Gastroesophageal sphincter (tissue), 4 donors: ENCODE results near the gene CDH5. TPM values are rescaled to one million over a fixed set of nuclear protein-coding genes. Genes with fewer than 3 reads are reported as not detected.
"Not testable (repeated sequence)": the region's sequence is repeated elsewhere in the genome, so short reads cannot be mapped to it uniquely, and the experiment has no call there.

Experiments
- ATAC-seq: fragments of 150-250 bp; one replicate; pipeline ENCODE4 v1.9.1; 2016; ENCODE audit warnings: mild to moderate bottlenecking, moderate library complexity
- H3K27ac ChIP-seq, 4 donors: fragments of 200-600 bp; sonication (generic) in 3 of 4; 1 replicate in 3 of 4; 2 replicates in 1 of 4; pipeline ENCODE4 v1.5.1; 2016 to 2019
- H3K27me3 ChIP-seq: fragments of 200-600 bp; sonication (generic); one replicate; pipeline ENCODE4 v1.5.1; 2019
- H3K36me3 ChIP-seq, 2 donors: fragments of 200-600 bp; sonication (generic); one replicate each; pipeline ENCODE4 v1.5.1; 2019; ENCODE audit warnings: control low read depth in 1 of 2
- H3K4me1 ChIP-seq, 3 donors: fragments of 200-600 bp; sonication (generic); 1 replicate in 2 of 3; 2 replicates in 1 of 3; pipeline ENCODE4 v1.5.1; 2016 to 2019; ENCODE audit warnings: control low read depth in 2 of 3
- H3K4me3 ChIP-seq, 2 donors: fragments of 200-600 bp; sonication (generic); one replicate each; pipeline ENCODE4 v1.5.1; 2019; ENCODE audit warnings: mild to moderate bottlenecking in 1 of 2, moderate library complexity in 1 of 2
- H3K9me3 ChIP-seq, 3 donors: fragments of 200-600 bp; sonication (generic); one replicate each; pipeline ENCODE4 v1.5.1; 2017 to 2019; ENCODE audit warnings: control low read depth in 2 of 3
- EP300 ChIP-seq: sonication (generic); formaldehyde crosslinking; IDR thresholded peaks from one replicate; pipeline ENCODE4 v1.6.1; 2017; ENCODE audit warnings: antibody characterized with exemption, mild to moderate bottlenecking
- POLR2A ChIP-seq, 2 donors: fragments of 450-650 bp; IDR thresholded peaks; one replicate each; pipeline ENCODE4 v1.6.1; 2017; ENCODE audit warnings: antibody characterized with exemption in 2 of 2, mild to moderate bottlenecking in 2 of 2, moderate library complexity in 1 of 2
- POLR2AphosphoS5 ChIP-seq: sonication (generic); formaldehyde crosslinking; IDR thresholded peaks from one replicate; pipeline ENCODE4 v1.6.1; 2017; ENCODE audit warnings: antibody characterized with exemption
- WGBS, 2 donors: methylation state at CpG; one replicate each; pipeline ENCODE4 v1.1.5; 2018; ENCODE audit warnings: low coverage in 1 of 2; 5-methylcytosine and 5-hydroxymethylcytosine counted together
- total RNA-seq, 4 donors: library from RNA; depleted of rRNA; stranded (reverse); fragments of >200 nt; gene quantifications; one replicate each; pipeline ENCODE4 v1.1.0, GENCODE V29; 2016
- TF ChIP-seq, protein P1 (sequence below), 4 experiments: fragments of 200-600 bp in 2 of 4; fragments of 450-650 bp in 2 of 4; sonication (generic) in 1 of 4; IDR thresholded peaks; one replicate each; pipeline ENCODE4 v1.5.1; 2017 to 2019; ENCODE audit warnings: antibody characterized with exemption in 4 of 4, mild to moderate bottlenecking in 2 of 4, moderate library complexity in 2 of 4

Gene CDH5
- total RNA-seq, 4 donors from 2014 or later: 16.2 to 50.1 (median 38.5) TPM

DNA sequence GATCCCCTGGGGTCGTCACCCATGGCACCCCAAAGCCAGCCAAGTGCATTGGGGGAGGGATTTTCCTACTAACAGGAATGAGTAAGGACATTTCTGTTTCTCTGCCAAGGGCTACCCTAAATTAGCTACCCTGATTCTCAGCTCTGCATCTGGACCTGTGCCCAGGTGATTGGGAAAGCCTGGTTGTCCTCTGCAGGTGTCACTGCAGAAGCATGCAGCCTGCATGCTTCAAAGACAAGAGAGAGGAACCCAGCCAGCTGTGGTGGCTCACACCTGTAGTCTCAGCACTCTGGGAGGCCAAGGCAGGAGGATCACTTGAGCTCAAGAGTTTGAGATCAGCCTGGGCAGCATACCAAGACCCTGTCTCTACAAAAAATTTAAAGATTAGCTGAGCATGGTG lies 80.2 kb downstream of the CDH5 start:
- H3K36me3 ChIP-seq: no peaks in the 10 kb centered on the region
- no peak for TF ChIP-seq POLR2A (IDR thresholded peaks at IDR 0.05)
- no peak for TF ChIP-seq POLR2AphosphoS5
- no peak for TF ChIP-seq EP300
- TF ChIP-seq, protein P1, sequence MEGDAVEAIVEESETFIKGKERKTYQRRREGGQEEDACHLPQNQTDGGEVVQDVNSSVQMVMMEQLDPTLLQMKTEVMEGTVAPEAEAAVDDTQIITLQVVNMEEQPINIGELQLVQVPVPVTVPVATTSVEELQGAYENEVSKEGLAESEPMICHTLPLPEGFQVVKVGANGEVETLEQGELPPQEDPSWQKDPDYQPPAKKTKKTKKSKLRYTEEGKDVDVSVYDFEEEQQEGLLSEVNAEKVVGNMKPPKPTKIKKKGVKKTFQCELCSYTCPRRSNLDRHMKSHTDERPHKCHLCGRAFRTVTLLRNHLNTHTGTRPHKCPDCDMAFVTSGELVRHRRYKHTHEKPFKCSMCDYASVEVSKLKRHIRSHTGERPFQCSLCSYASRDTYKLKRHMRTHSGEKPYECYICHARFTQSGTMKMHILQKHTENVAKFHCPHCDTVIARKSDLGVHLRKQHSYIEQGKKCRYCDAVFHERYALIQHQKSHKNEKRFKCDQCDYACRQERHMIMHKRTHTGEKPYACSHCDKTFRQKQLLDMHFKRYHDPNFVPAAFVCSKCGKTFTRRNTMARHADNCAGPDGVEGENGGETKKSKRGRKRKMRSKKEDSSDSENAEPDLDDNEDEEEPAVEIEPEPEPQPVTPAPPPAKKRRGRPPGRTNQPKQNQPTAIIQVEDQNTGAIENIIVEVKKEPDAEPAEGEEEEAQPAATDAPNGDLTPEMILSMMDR (IDR thresholded peaks at IDR 0.05): no peak
- H3K27me3 ChIP-seq: no peaks in the 10 kb centered on the region
- no peak overlapping the region for H3K27ac ChIP-seq
- no peak for ATAC-seq
- H3K4me1 ChIP-seq: no peaks in the 10 kb centered on the region
- H3K4me3 ChIP-seq: no peak overlapping the region
- H3K9me3 ChIP-seq: no peaks in the 10 kb centered on the region
- 40 to 83% methylated on average over 1 of the region's 1 CpG for WGBS, 2 donors

GRCh38 chr16:66447491-66447890 lies 81.0 kb downstream of the CDH5 start:
- ATAC-seq: no peak

DNA sequence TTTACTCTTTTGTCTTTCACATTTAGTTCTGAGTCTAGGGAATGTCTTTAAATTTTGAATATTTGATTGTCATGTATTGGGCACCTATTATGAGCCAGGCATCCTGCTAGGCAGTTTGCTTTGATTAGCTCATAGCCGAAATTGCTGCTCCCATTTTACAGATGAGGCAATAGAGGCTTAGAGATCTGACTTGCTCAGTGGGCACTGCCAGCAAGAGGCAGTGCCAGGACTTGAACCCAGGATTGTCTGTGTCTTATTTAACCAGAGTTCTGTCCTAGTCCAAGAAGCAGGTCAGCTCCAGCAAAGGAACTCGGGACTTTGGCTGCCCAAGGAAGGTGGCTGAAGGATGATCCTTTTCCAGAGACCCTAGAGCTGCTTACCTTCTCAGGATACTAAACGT lies 85.1 kb downstream of the CDH5 start:
- no peak overlapping the region for H3K27ac ChIP-seq
- no peaks in the 10 kb centered on the region for H3K4me1 ChIP-seq
- H3K4me3 ChIP-seq: no peak overlapping the region
- H3K9me3 ChIP-seq: no peaks in the 10 kb centered on the region
- WGBS, 2 donors: 60 to 82% methylated on average over 1 to 3 of the region's 3 CpGs
- no peak for ATAC-seq
- no peaks in the 10 kb centered on the region for H3K36me3 ChIP-seq
- TF ChIP-seq POLR2A (IDR thresholded peaks at IDR 0.05): no peak
- TF ChIP-seq, protein P1 (IDR thresholded peaks at IDR 0.05): no peak
- no peak for TF ChIP-seq POLR2AphosphoS5
- TF ChIP-seq EP300: no peak
- no peaks in the 10 kb centered on the region for H3K27me3 ChIP-seq

More at GRCh38 chr16:66447491-66447890, 81.0 kb downstream of the CDH5 start:
- TF ChIP-seq POLR2AphosphoS5 (no peak), EP300 (no peak), POLR2A (IDR thresholded peaks at IDR 0.05) (no peak)
- TF ChIP-seq, protein P1 (IDR thresholded peaks at IDR 0.05): no peak
- H3K36me3 ChIP-seq: no peaks in the 10 kb centered on the region
- no peaks in the 10 kb centered on the region for H3K27me3 ChIP-seq
- no peak overlapping the region for H3K27ac ChIP-seq
- H3K4me3 ChIP-seq: no peak overlapping the region
- no peaks in the 10 kb centered on the region for H3K9me3 ChIP-seq
- H3K4me1 ChIP-seq: no peaks in the 10 kb centered on the region

- H3K27me3 ChIP-seq, H3K4me1 ChIP-seq, H3K36me3 ChIP-seq, ATAC-seq, H3K4me3 ChIP-seq, H3K9me3 ChIP-seq, H3K27ac ChIP-seq: not testable (repeated sequence)
- WGBS, 2 donors: 100% methylated on average over 1 of the region's 1 CpG
These were observed 86.7 kb downstream of the CDH5 start for GRCh38 chr16:66453230-66453629.

Other genes starting within 250 kb of the CDH5 start
- gene BEAN1, start 60.6 kb downstream of the CDH5 start, total RNA-seq: 1 to 10 TPM in 1 of 4 donors, under 1 TPM in 2, not detected in 1; 0.47 to 1.0 (median 0.54) TPM
- 10 to 100 TPM; 32.7 to 42.8 (median 37.0) TPM for gene TK2, start 183.4 kb downstream of the CDH5 start, total RNA-seq
- 10 to 100 TPM; 13.1 to 31.5 (median 17.9) TPM for gene CKLF, start 185.9 kb downstream of the CDH5 start, total RNA-seq
- gene CMTM1, start 199.7 kb downstream of the CDH5 start, total RNA-seq: under 1 TPM in 1 of 4 donors, not detected in 3; 0.89 TPM
- not detected for gene CMTM2, start 212.8 kb downstream of the CDH5 start, total RNA-seq
- gene CMTM3, start 238.0 kb downstream of the CDH5 start, total RNA-seq: 10 to 100 TPM; 15.7 to 24.9 (median 19.3) TPM